Mesenchymal stem cell (in vitro differentiated cells and primary cell): ENCODE data around the gene GSTM3.

ENCODE experiments used
- DNase-seq: peaks from one replicate; pipeline ENCODE4 v3.0.0-alpha.2; 2013
- H2AFZ ChIP-seq: one replicate; pipeline ENCODE4 v1.6.1; 2013; ENCODE audit warnings: low read depth, mild to moderate bottlenecking, control low read depth, inconsistent platforms, low read length, moderate library complexity
- H2AK5ac ChIP-seq: 2 replicates; pipeline ENCODE4 v1.6.1; 2013; ENCODE audit warnings: low read length, moderate library complexity, mild to moderate bottlenecking, inconsistent platforms; ENCODE audit not compliant: severe bottlenecking
- H2BK120ac ChIP-seq: one replicate; pipeline ENCODE4 v1.6.1; 2013; ENCODE audit warnings: low read depth, mild to moderate bottlenecking, inconsistent platforms, low read length, moderate library complexity
- H2BK12ac ChIP-seq, 2 experiments: one replicate each; pipeline ENCODE4 v1.6.1; 2013; ENCODE audit warnings: inconsistent platforms in 2 of 2, low read length in 2 of 2, mild to moderate bottlenecking in 2 of 2, moderate library complexity in 2 of 2, control low read depth in 1 of 2
- H2BK15ac ChIP-seq: one replicate; pipeline ENCODE4 v1.6.1; 2013; ENCODE audit warnings: mild to moderate bottlenecking, low read depth, inconsistent platforms; ENCODE audit not compliant: poor library complexity, severe bottlenecking
- H2BK5ac ChIP-seq: 2 replicates; pipeline ENCODE4 v1.6.1; 2013; ENCODE audit warnings: low read depth, mild to moderate bottlenecking, low read length, control low read depth, inconsistent platforms; ENCODE audit not compliant: poor library complexity, severe bottlenecking
- H3K14ac ChIP-seq, 2 experiments: one replicate each; pipeline ENCODE4 v1.6.1; 2013; ENCODE audit warnings: inconsistent platforms in 2 of 2, low read length in 2 of 2, control low read depth in 1 of 2, mild to moderate bottlenecking in 1 of 2, moderate library complexity in 1 of 2
- H3K18ac ChIP-seq, 2 experiments: one replicate each; pipeline ENCODE4 v1.6.1; 2013; ENCODE audit warnings: inconsistent platforms in 2 of 2, low read length in 2 of 2, control low read depth in 1 of 2, low read depth in 1 of 2, mild to moderate bottlenecking in 1 of 2
- H3K23ac ChIP-seq, 2 experiments: one replicate each; pipeline ENCODE4 v1.6.1; 2013; ENCODE audit warnings: inconsistent platforms in 2 of 2, low read length in 2 of 2, mild to moderate bottlenecking in 2 of 2, moderate library complexity in 2 of 2, control low read depth in 1 of 2
- H3K27ac ChIP-seq: 2 replicates; pipeline ENCODE4 v1.5.1; 2013; ENCODE audit warnings: mild to moderate bottlenecking, moderate library complexity, low read length, control low read depth, inconsistent platforms; ENCODE audit not compliant: poor library complexity, severe bottlenecking
- H3K27me3 ChIP-seq, 2 experiments: 2 replicates each; pipeline versions ENCODE4 v1.6.1 to v1.7.0; 2013; ENCODE audit warnings: low read length in 2 of 2, mild to moderate bottlenecking in 2 of 2, moderate library complexity in 2 of 2, control low read depth in 1 of 2, inconsistent platforms in 1 of 2; ENCODE audit not compliant: control insufficient read depth in 1 of 2, insufficient read depth in 1 of 2
- H3K36me3 ChIP-seq, 2 experiments: 2 replicates each; pipeline versions ENCODE4 v1.6.1 to v1.7.0; 2013; ENCODE audit warnings: low read length in 2 of 2, control low read depth in 1 of 2, inconsistent platforms in 1 of 2, low read depth in 1 of 2, mild to moderate bottlenecking in 1 of 2; ENCODE audit not compliant: insufficient read depth in 2 of 2, control insufficient read depth in 1 of 2
- H3K4ac ChIP-seq, 2 experiments: one replicate each; pipeline ENCODE4 v1.6.1; 2013; ENCODE audit warnings: inconsistent platforms in 2 of 2, low read length in 2 of 2, mild to moderate bottlenecking in 2 of 2, moderate library complexity in 2 of 2, control low read depth in 1 of 2, low read depth in 1 of 2
- H3K4me1 ChIP-seq: 2 replicates; pipeline ENCODE4 v1.6.1; 2013; ENCODE audit warnings: low read depth, low read length, control low read depth; ENCODE audit not compliant: control insufficient read depth, insufficient read depth
- H3K4me2 ChIP-seq: 2 replicates; pipeline ENCODE4 v1.6.1; 2013; ENCODE audit warnings: low read length, mild to moderate bottlenecking, inconsistent platforms; ENCODE audit not compliant: poor library complexity, severe bottlenecking
- H3K4me3 ChIP-seq, 2 experiments: 2 replicates each; pipeline versions ENCODE4 v1.5.1 to v1.7.0; 2013; ENCODE audit warnings: low read length in 2 of 2, mild to moderate bottlenecking in 2 of 2, control low read depth in 1 of 2, low read depth in 1 of 2; ENCODE audit not compliant: insufficient read depth in 1 of 2
- H3K79me1 ChIP-seq: replicated peaks from 2 replicates; pipeline ENCODE4 v1.6.1; 2013; ENCODE audit warnings: mild to moderate bottlenecking, control low read depth, low read length, inconsistent platforms; ENCODE audit not compliant: poor library complexity, severe bottlenecking
- H3K9ac ChIP-seq: 2 replicates; pipeline ENCODE4 v1.7.0; 2013; ENCODE audit warnings: mild to moderate bottlenecking, low read length, moderate library complexity
- H3K9me3 ChIP-seq: 2 replicates; pipeline ENCODE4 v1.7.0; 2013; ENCODE audit warnings: mild to moderate bottlenecking, low read length; ENCODE audit not compliant: control insufficient read depth
- H4K8ac ChIP-seq: one replicate; pipeline ENCODE4 v1.6.1; 2013; ENCODE audit warnings: inconsistent platforms, mild to moderate bottlenecking, low read length, moderate library complexity
- H4K91ac ChIP-seq: one replicate; pipeline ENCODE4 v1.6.1; 2013; ENCODE audit warnings: mild to moderate bottlenecking, low read length, inconsistent platforms
- WGBS: methylation state at CpG from one replicate; pipeline ENCODE4 v1.1.7; 2013; ENCODE audit warnings: mixed read lengths; 5-methylcytosine and 5-hydroxymethylcytosine counted together

Gene GSTM3

GRCh38 chr1:109716570-109717090, 24.2 kb downstream of the GSTM3 start:
- H2BK120ac ChIP-seq = no peak overlapping the region
- H3K14ac ChIP-seq = no peak overlapping the region
- H4K8ac ChIP-seq = no peak overlapping the region
- H2AFZ ChIP-seq = no peak overlapping the region
- no peak overlapping the region for H3K27ac ChIP-seq
- no peaks in the 10 kb centered on the region for H3K36me3 ChIP-seq
- no peak overlapping the region for H3K18ac ChIP-seq
- no peak overlapping the region for H3K4ac ChIP-seq
- no peak overlapping the region for H3K4me3 ChIP-seq
- peaks cover 2 to 3% of the 10 kb centered on the region in 2 experiments for H3K27me3 ChIP-seq
- no peak overlapping the region for H4K91ac ChIP-seq
- WGBS = 93% methylated on average over 3 of the region's 3 CpGs
- H3K4me2 ChIP-seq = no peak overlapping the region
- no peak overlapping the region for H3K9ac ChIP-seq
- no peak overlapping the region for H2AK5ac ChIP-seq
- DNase-seq = no peak
- H3K4me1 ChIP-seq = peaks cover 3% of the 10 kb centered on the region
- no peaks in the 10 kb centered on the region for H3K79me1 ChIP-seq
- no peak overlapping the region for H2BK5ac ChIP-seq
- no peak overlapping the region for H2BK12ac ChIP-seq
- no peak overlapping the region for H3K23ac ChIP-seq
- no peaks in the 10 kb centered on the region for H3K9me3 ChIP-seq
- H2BK15ac ChIP-seq = peak overlapping the region; percentile 84

GRCh38 chr1:109716121-109716520, 24.7 kb downstream of the GSTM3 start:
- Histone ChIP-seq H3K14ac (no peak overlapping the region), H3K4ac (no peak overlapping the region), H3K27me3 (peaks cover 2 to 3% of the 10 kb centered on the region in 2 experiments), H2BK12ac (no peak overlapping the region), H3K9me3 (no peaks in the 10 kb centered on the region), H4K8ac (no peak overlapping the region), H3K18ac (no peak overlapping the region), H2BK120ac (no peak overlapping the region), H2BK15ac (peak overlapping the region; percentile 84), H3K27ac (no peak overlapping the region), H3K9ac (no peak overlapping the region), H2AFZ (no peak overlapping the region), H4K91ac (no peak overlapping the region), H3K23ac (no peak overlapping the region), H2AK5ac (no peak overlapping the region), H3K4me3 (no peak overlapping the region), H3K79me1 (no peaks in the 10 kb centered on the region), H3K4me2 (no peak overlapping the region), H3K36me3 (no peaks in the 10 kb centered on the region), H2BK5ac (no peak overlapping the region), H3K4me1 (peaks cover 3% of the 10 kb centered on the region)
- 88% methylated on average over 2 of the region's 3 CpGs for WGBS
- no peak for DNase-seq

GRCh38 chr1:109714661-109715372, 26.0 kb downstream of the GSTM3 start:
- H3K18ac ChIP-seq = no peak overlapping the region
- H2AFZ ChIP-seq = no peak overlapping the region
- H3K9me3 ChIP-seq = no peaks in the 10 kb centered on the region
- no peak overlapping the region for H2BK5ac ChIP-seq
- no peak for DNase-seq
- H2BK120ac ChIP-seq = no peak overlapping the region
- no peak overlapping the region for H3K9ac ChIP-seq
- H3K36me3 ChIP-seq = no peaks in the 10 kb centered on the region
- no peak overlapping the region for H3K4me2 ChIP-seq
- H4K8ac ChIP-seq = no peak overlapping the region
- no peak overlapping the region for H3K14ac ChIP-seq
- no peak overlapping the region for H3K23ac ChIP-seq
- WGBS = 91% methylated on average over 12 of the region's 12 CpGs
- no peak overlapping the region for H3K4ac ChIP-seq
- no peak overlapping the region for H2BK15ac ChIP-seq
- H4K91ac ChIP-seq = no peak overlapping the region
- peaks cover 2 to 3% of the 10 kb centered on the region in 2 experiments for H3K27me3 ChIP-seq
- H2AK5ac ChIP-seq = no peak overlapping the region
- H3K27ac ChIP-seq = no peak overlapping the region
- no peak overlapping the region for H2BK12ac ChIP-seq
- peaks cover 3% of the 10 kb centered on the region for H3K4me1 ChIP-seq
- H3K79me1 ChIP-seq = no peaks in the 10 kb centered on the region
- no peak overlapping the region for H3K4me3 ChIP-seq

DNA sequence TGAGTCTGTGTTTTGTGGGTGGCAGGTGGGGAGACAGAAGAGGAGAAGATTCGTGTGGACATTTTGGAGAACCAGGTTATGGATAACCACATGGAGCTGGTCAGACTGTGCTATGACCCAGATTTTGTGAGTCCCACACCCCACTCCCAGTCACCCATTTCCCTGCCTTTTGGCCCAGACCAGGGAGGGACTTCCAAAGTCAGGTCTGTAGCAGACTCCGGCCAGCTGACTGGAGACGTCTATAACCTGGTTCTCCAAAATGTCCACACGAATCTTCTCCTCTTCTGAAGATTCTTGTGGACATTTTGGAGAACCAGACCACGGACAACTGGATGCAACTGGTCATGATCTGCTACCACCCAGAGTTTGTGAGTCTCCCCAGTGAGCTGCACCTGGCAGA, 27.2 kb downstream of the GSTM3 start:
- Histone ChIP-seq H2BK12ac (no peak overlapping the region), H2BK15ac (no peak overlapping the region), H3K27me3 (peaks cover 2 to 3% of the 10 kb centered on the region in 2 experiments), H3K27ac (no peak overlapping the region), H2AFZ (no peak overlapping the region), H3K14ac (no peak overlapping the region), H3K4me3 (no peak overlapping the region), H3K9me3 (peaks cover 4% of the 10 kb centered on the region), H3K9ac (no peak overlapping the region), H3K36me3 (no peaks in the 10 kb centered on the region), H4K91ac (no peak overlapping the region), H2BK120ac (no peak overlapping the region), H3K23ac (no peak overlapping the region), H3K4me2 (no peak overlapping the region), H3K4me1 (peaks cover 3% of the 10 kb centered on the region), H3K4ac (no peak overlapping the region), H3K18ac (no peak overlapping the region), H2AK5ac (no peak overlapping the region), H4K8ac (no peak overlapping the region), H3K79me1 (no peaks in the 10 kb centered on the region), H2BK5ac (no peak overlapping the region)
- 85% methylated on average over 5 of the region's 5 CpGs for WGBS
- no peak for DNase-seq
